SK-N-SH treated with all-trans-retinoic acid at 6 μM for 48 hours (cell line): ENCODE measurements around the gene CDH26.

Experiments used
- ATAC-seq: fragments of 200-7000 bp; cut with Tn5 transposase; 3 replicates; pipeline ENCODE4 v1.9.1; 2020; ENCODE audit warnings: mild to moderate bottlenecking, moderate library complexity
- ARNTL ChIP-seq: fragments of 450-650 bp; formaldehyde crosslinking; IDR thresholded peaks from 2 replicates; pipeline ENCODE4 v1.5.0; 2020; ENCODE audit warnings: low read depth, mild to moderate bottlenecking, moderate library complexity, borderline replicate concordance
- BACH2 ChIP-seq: fragments of 250-450 bp; sonication (Bioruptor Pico); IDR thresholded peaks from 2 replicates; pipeline ENCODE4 v1.9.0; 2021; ENCODE audit warnings: mild to moderate bottlenecking, borderline replicate concordance
- CSDC2 ChIP-seq: fragments of 250-450 bp; sonication (Bioruptor Pico); IDR thresholded peaks from 2 replicates; pipeline ENCODE4 v1.5.0; 2020; ENCODE audit warnings: mild to moderate bottlenecking, moderate library complexity
- CSRNP3 ChIP-seq: fragments of 250-450 bp; sonication (Bioruptor Pico); IDR thresholded peaks from 2 replicates; pipeline ENCODE4 v1.5.1; 2021; ENCODE audit warnings: mild to moderate bottlenecking, moderate library complexity
- ESRRG ChIP-seq: fragments of 250-450 bp; sonication (Bioruptor Pico); IDR thresholded peaks from 2 replicates; pipeline ENCODE4 v1.6.1; 2021; ENCODE audit warnings: mild to moderate bottlenecking
- GLIS3 ChIP-seq: fragments of 250-450 bp; sonication (Bioruptor Pico); IDR thresholded peaks from 2 replicates; pipeline ENCODE4 v1.5.0; 2020; ENCODE audit warnings: mild to moderate bottlenecking, moderate library complexity
- ISL1 ChIP-seq: fragments of 250-450 bp; sonication (Bioruptor Pico); IDR thresholded peaks from 2 replicates; pipeline ENCODE4 v2.1.2; 2022; ENCODE audit warnings: mild to moderate bottlenecking, moderate library complexity
- OSR1 ChIP-seq: fragments of 250-450 bp; sonication (Bioruptor Pico); IDR thresholded peaks from 2 replicates; pipeline ENCODE4 v1.8.0; 2022; ENCODE audit warnings: moderate library complexity, mild to moderate bottlenecking, inconsistent platforms
- POU6F1 ChIP-seq: fragments of 250-450 bp; sonication (Bioruptor Pico); IDR thresholded peaks from 2 replicates; pipeline ENCODE4 v1.8.0; 2021; ENCODE audit warnings: low read depth, mild to moderate bottlenecking, moderate library complexity, borderline replicate concordance
- PPARA ChIP-seq: fragments of 250-450 bp; sonication (Bioruptor Pico); IDR thresholded peaks from 2 replicates; pipeline ENCODE4 v1.5.0; 2020; ENCODE audit warnings: mild to moderate bottlenecking, borderline replicate concordance
- RARB ChIP-seq: fragments of 250-450 bp; sonication (Bioruptor Pico); IDR thresholded peaks from 2 replicates; pipeline ENCODE4 v1.8.0; 2021; ENCODE audit warnings: mild to moderate bottlenecking, moderate library complexity
- SNAI2 ChIP-seq: fragments of 250-450 bp; sonication (Bioruptor Pico); IDR thresholded peaks from 2 replicates; pipeline ENCODE4 v1.5.0; 2020; ENCODE audit warnings: mild to moderate bottlenecking, moderate library complexity
- TCF4 ChIP-seq: fragments of 250-450 bp; sonication (Bioruptor Pico); IDR thresholded peaks from 2 replicates; pipeline ENCODE4 v1.8.0; 2021; ENCODE audit warnings: mild to moderate bottlenecking, moderate library complexity, borderline replicate concordance
- TOX ChIP-seq: fragments of 250-450 bp; sonication (Bioruptor Pico); IDR thresholded peaks from 2 replicates; pipeline ENCODE4 v1.8.0; 2021; ENCODE audit warnings: mild to moderate bottlenecking, moderate library complexity, borderline replicate concordance
- TSHZ2 ChIP-seq: fragments of 250-450 bp; sonication (Bioruptor Pico); IDR thresholded peaks from 2 replicates; pipeline ENCODE4 v1.5.0; 2020; ENCODE audit warnings: mild to moderate bottlenecking, moderate library complexity
- ZC3H10 ChIP-seq: fragments of 250-450 bp; sonication (Bioruptor Pico); IDR thresholded peaks from 2 replicates; pipeline ENCODE4 v1.5.1; 2021; ENCODE audit warnings: mild to moderate bottlenecking, moderate library complexity
- ZFP3 ChIP-seq: fragments of 250-450 bp; sonication (Bioruptor Pico); IDR thresholded peaks from 2 replicates; pipeline ENCODE4 v1.5.0; 2020; ENCODE audit warnings: mild to moderate bottlenecking, moderate library complexity
- ZFP30 ChIP-seq: fragments of 450-650 bp; formaldehyde crosslinking; IDR thresholded peaks from 2 replicates; pipeline ENCODE4 v1.5.0; 2022; ENCODE audit warnings: mild to moderate bottlenecking, moderate library complexity
- ZNF565 ChIP-seq: fragments of 450-650 bp; formaldehyde crosslinking; conservative IDR thresholded peaks from 2 replicates; pipeline ENCODE4 v1.5.0; 2020; ENCODE audit warnings: low read depth, mild to moderate bottlenecking, moderate library complexity
- ZNF70 ChIP-seq: fragments of 450-650 bp; formaldehyde crosslinking; IDR thresholded peaks from 2 replicates; pipeline ENCODE4 v1.5.0; 2020; ENCODE audit warnings: mild to moderate bottlenecking, moderate library complexity
- ZNF8 ChIP-seq: fragments of 450-650 bp; formaldehyde crosslinking; IDR thresholded peaks from 2 replicates; pipeline ENCODE4 v1.5.0; 2020; ENCODE audit warnings: mild to moderate bottlenecking, moderate library complexity

The CDH26 gene

GRCh38 chr20:59999502-59999901 lies 41.3 kb downstream of the CDH26 start:
- ATAC-seq: no peak
- no peak for TF ChIP-seq ISL1

- ATAC-seq: no peak
- TF ChIP-seq ZFP30 (CRISPR knock-in tag) (no peak), BACH2 (no peak), ZNF8 (no peak), GLIS3 (no peak), TSHZ2 (no peak), PPARA (no peak), CSDC2 (CRISPR knock-in tag) (no peak), SNAI2 (CRISPR knock-in tag) (no peak), ZNF565 (CRISPR knock-in tag) (no peak), ZC3H10 (CRISPR knock-in tag) (no peak), ZFP3 (CRISPR knock-in tag) (no peak), ESRRG (CRISPR knock-in tag) (no peak)
These were observed 42.2 kb downstream of the CDH26 start for GRCh38 chr20:60000271-60001042.

GRCh38 chr20:60001108-60001507 lies 42.9 kb downstream of the CDH26 start:
- no peak for ATAC-seq
- TF ChIP-seq CSDC2 (CRISPR knock-in tag) (no peak), BACH2 (no peak), OSR1 (CRISPR knock-in tag) (no peak), ZFP3 (CRISPR knock-in tag) (no peak), ZNF565 (CRISPR knock-in tag) (no peak), ARNTL (no peak), RARB (CRISPR knock-in tag) (no peak), TCF4 (no peak)

- no peak for ATAC-seq
- no peak for TF ChIP-seq TSHZ2
- no peak for TF ChIP-seq ZNF70 (CRISPR knock-in tag)
- TF ChIP-seq CSDC2 (CRISPR knock-in tag): no peak
- no peak for TF ChIP-seq ZFP3 (CRISPR knock-in tag)
- TF ChIP-seq, all 23 proteins: peak for 0
These were observed 45.6 kb downstream of the CDH26 start for GRCh38 chr20:60003776-60004175.

GRCh38 chr20:60006261-60006660 lies 48.0 kb downstream of the CDH26 start:
- ATAC-seq: no peak
- TF ChIP-seq TCF4 (no peak), TOX (CRISPR knock-in tag) (no peak), ZFP3 (CRISPR knock-in tag) (no peak), SNAI2 (CRISPR knock-in tag) (no peak), ISL1 (no peak), ZNF8 (no peak), POU6F1 (no peak), CSRNP3 (CRISPR knock-in tag) (no peak), GLIS3 (no peak), BACH2 (no peak), ESRRG (CRISPR knock-in tag) (no peak), OSR1 (CRISPR knock-in tag) (no peak), ZFP30 (CRISPR knock-in tag) (no peak), PPARA (no peak)
